ENCODE measurements around the gene SETDB1. TPM values are rescaled to one million over a fixed set of nuclear protein-coding genes. Genes with fewer than 3 reads are reported as not detected.

SETDB1 gene
- total and polyA plus RNA-seq, 9 donors = 31.5 to 41.5 (median 36.8) TPM

GRCh38 chr1:151001602-151002001, 75.4 kb downstream of the SETDB1 start:
- DNase-seq = no peak
- no peak overlapping the region for H3K27ac ChIP-seq (ENCODE audit: low read length)
- H3K27me3 ChIP-seq (ENCODE audit: control insufficient read depth, insufficient read depth, low read length) = no peaks in the 10 kb centered on the region
- no peaks in the 10 kb centered on the region for H3K9me3 ChIP-seq (replicated peaks; ENCODE audit: control insufficient read depth, low read depth, low read length)
- H3K4me3 ChIP-seq (ENCODE audit: low read length) = no peak overlapping the region
- 73% methylated on average over 3 of the region's 4 CpGs for WGBS (ENCODE audit: insufficient coverage)
- peaks cover 24% of the 10 kb centered on the region for H3K4me1 ChIP-seq (ENCODE audit: control insufficient read depth, insufficient read depth, low read length)
- peaks cover 52% of the 10 kb centered on the region for H3K36me3 ChIP-seq (ENCODE audit: control insufficient read depth, insufficient read depth, low read length)

GRCh38 chr1:151002051-151002450, 75.9 kb downstream of the SETDB1 start:
- H3K4me1 ChIP-seq (ENCODE audit: control insufficient read depth, insufficient read depth, low read length) = peaks cover 28% of the 10 kb centered on the region
- no peak overlapping the region for H3K4me3 ChIP-seq (ENCODE audit: low read length)
- H3K27ac ChIP-seq (ENCODE audit: low read length) = no peak overlapping the region
- no peak for DNase-seq
- WGBS (ENCODE audit: insufficient coverage) = 79% methylated on average over 3 of the region's 3 CpGs
- no peaks in the 10 kb centered on the region for H3K9me3 ChIP-seq (replicated peaks; ENCODE audit: control insufficient read depth, low read depth, low read length)
- peaks cover 48% of the 10 kb centered on the region for H3K36me3 ChIP-seq (ENCODE audit: control insufficient read depth, insufficient read depth, low read length)
- no peaks in the 10 kb centered on the region for H3K27me3 ChIP-seq (ENCODE audit: control insufficient read depth, insufficient read depth, low read length)

GRCh38 chr1:151002611-151003010, 76.4 kb downstream of the SETDB1 start:
- H3K4me3 ChIP-seq (ENCODE audit: low read length) = no peak overlapping the region
- 50% methylated on average over 1 of the region's 2 CpGs for whole genome bisulfite sequencing (ENCODE audit: insufficient coverage)
- no peaks in the 10 kb centered on the region for H3K27me3 ChIP-seq (ENCODE audit: control insufficient read depth, insufficient read depth, low read length)
- H3K4me1 ChIP-seq (ENCODE audit: control insufficient read depth, insufficient read depth, low read length) = peaks cover 34% of the 10 kb centered on the region
- peaks cover 42% of the 10 kb centered on the region for H3K36me3 ChIP-seq (ENCODE audit: control insufficient read depth, insufficient read depth, low read length)
- no peak for DNase-seq
- no peak overlapping the region for H3K27ac ChIP-seq (ENCODE audit: low read length)
- no peaks in the 10 kb centered on the region for H3K9me3 ChIP-seq (replicated peaks; ENCODE audit: control insufficient read depth, low read depth, low read length)

GRCh38 chr1:151003180-151003579, 77.0 kb downstream of the SETDB1 start:
- H3K4me1 ChIP-seq (ENCODE audit: control insufficient read depth, insufficient read depth, low read length) = peaks cover 39% of the 10 kb centered on the region

GRCh38 chr1:151005729-151006319, 79.7 kb downstream of the SETDB1 start:
- peak overlapping the region; percentile 94 for H3K27ac ChIP-seq (ENCODE audit: low read length)
- peaks cover 14% of the 10 kb centered on the region for H3K36me3 ChIP-seq (ENCODE audit: control insufficient read depth, insufficient read depth, low read length)
- WGBS (ENCODE audit: insufficient coverage) = no CpG with 5 or more reads among the region's 4 CpGs
- peak; percentile 29 for DNase-seq
- H3K27me3 ChIP-seq (ENCODE audit: control insufficient read depth, insufficient read depth, low read length) = no peaks in the 10 kb centered on the region
- H3K9me3 ChIP-seq (replicated peaks; ENCODE audit: control insufficient read depth, low read depth, low read length) = no peaks in the 10 kb centered on the region
- peak overlapping the region; percentile 62 for H3K4me3 ChIP-seq (ENCODE audit: low read length)
- peaks cover 49% of the 10 kb centered on the region for H3K4me1 ChIP-seq (ENCODE audit: control insufficient read depth, insufficient read depth, low read length)

More at GRCh38 chr1:151003180-151003579, 77.0 kb downstream of the SETDB1 start:
- H3K9me3 ChIP-seq (replicated peaks; ENCODE audit: control insufficient read depth, low read depth, low read length) = no peaks in the 10 kb centered on the region
- no peak for DNase-seq
- H3K36me3 ChIP-seq (ENCODE audit: control insufficient read depth, insufficient read depth, low read length) = peaks cover 37% of the 10 kb centered on the region
- H3K4me3 ChIP-seq (ENCODE audit: low read length) = no peak overlapping the region
- H3K27me3 ChIP-seq (ENCODE audit: control insufficient read depth, insufficient read depth, low read length) = no peaks in the 10 kb centered on the region
- H3K27ac ChIP-seq (ENCODE audit: low read length) = no peak overlapping the region

GRCh38 chr1:151006327-151007052, 80.3 kb downstream of the SETDB1 start, which contains the start of gene MINDY1:
TSS of gene MINDY1 (minus strand) at chr1:151006902. CDS start at chr1:151002617, 4,285 bp downstream.
- DNase-seq = peak; percentile 95
- Histone ChIP-seq H3K36me3 (ENCODE audit: control insufficient read depth, insufficient read depth, low read length) (peaks cover 9% of the 10 kb centered on the region), H3K27ac (ENCODE audit: low read length) (peak within 1 kb of the TSS; percentile 94), H3K4me3 (ENCODE audit: low read length) (peak within 1 kb of the TSS; percentile 62), H3K9me3 (replicated peaks; ENCODE audit: control insufficient read depth, low read depth, low read length) (no peaks in the 10 kb centered on the region), H3K27me3 (ENCODE audit: control insufficient read depth, insufficient read depth, low read length) (no peaks in the 10 kb centered on the region), H3K4me1 (ENCODE audit: control insufficient read depth, insufficient read depth, low read length) (peaks cover 49% of the 10 kb centered on the region)
- WGBS (ENCODE audit: insufficient coverage) = under 1% methylated on average over 6 of the region's 18 CpGs

GRCh38 chr1:151007853-151008243, 81.7 kb downstream of the SETDB1 start:
- 0% methylated on average over 2 of the region's 4 CpGs for WGBS (ENCODE audit: insufficient coverage)
- H3K4me1 ChIP-seq (ENCODE audit: control insufficient read depth, insufficient read depth, low read length) = peaks cover 49% of the 10 kb centered on the region

GRCh38 chr1:151008244-151009205, 82.4 kb downstream of the SETDB1 start, which contains the start of gene PRUNE1:
TSS of gene PRUNE1 (plus strand) at chr1:151008449. CDS start at chr1:151008633, 184 bp downstream.
- WGBS (ENCODE audit: insufficient coverage) = under 1% methylated on average over 63 of the region's 69 CpGs
- Histone ChIP-seq H3K9me3 (replicated peaks; ENCODE audit: control insufficient read depth, low read depth, low read length) (no peaks in the 10 kb centered on the region), H3K36me3 (ENCODE audit: control insufficient read depth, insufficient read depth, low read length) (peaks cover 3% of the 10 kb centered on the region), H3K27me3 (ENCODE audit: control insufficient read depth, insufficient read depth, low read length) (no peaks in the 10 kb centered on the region), H3K4me3 (ENCODE audit: low read length) (peak within 1 kb of the TSS; percentile 85), H3K4me1 (ENCODE audit: control insufficient read depth, insufficient read depth, low read length) (peaks cover 45% of the 10 kb centered on the region), H3K27ac (ENCODE audit: low read length) (peak within 1 kb of the TSS; percentile 94)
- peak; percentile 98 for DNase-seq

More at GRCh38 chr1:151007853-151008243, 81.7 kb downstream of the SETDB1 start:
- Histone ChIP-seq H3K27ac (ENCODE audit: low read length) (peak overlapping the region; percentile 94), H3K4me3 (ENCODE audit: low read length) (peak overlapping the region; percentile 85), H3K36me3 (ENCODE audit: control insufficient read depth, insufficient read depth, low read length) (peaks cover under 1% of the 10 kb centered on the region), H3K27me3 (ENCODE audit: control insufficient read depth, insufficient read depth, low read length) (no peaks in the 10 kb centered on the region), H3K9me3 (replicated peaks; ENCODE audit: control insufficient read depth, low read depth, low read length) (no peaks in the 10 kb centered on the region)
- DNase-seq = no peak

- Histone ChIP-seq H3K9me3 (replicated peaks; ENCODE audit: control insufficient read depth, low read depth, low read length) (no peaks in the 10 kb centered on the region), H3K4me1 (ENCODE audit: control insufficient read depth, insufficient read depth, low read length) (peaks cover 42% of the 10 kb centered on the region), H3K27ac (ENCODE audit: low read length) (peak overlapping the region; percentile 92), H3K27me3 (ENCODE audit: control insufficient read depth, insufficient read depth, low read length) (no peaks in the 10 kb centered on the region), H3K36me3 (ENCODE audit: control insufficient read depth, insufficient read depth, low read length) (peaks cover 3% of the 10 kb centered on the region), H3K4me3 (ENCODE audit: low read length) (peak overlapping the region; percentile 85)
- no CpG with 5 or more reads among the region's 3 CpGs for WGBS (ENCODE audit: insufficient coverage)
- peak; percentile 19 for DNase-seq
Measured at GRCh38 chr1:151009206-151009587, 83.0 kb downstream of the SETDB1 start.

Data from muscle of leg (tissue), 11 donors.